Measurements from ENCODE around the gene EEF2. TPM values are rescaled to one million over a fixed set of nuclear protein-coding genes. Genes with fewer than 3 reads are reported as not detected.
A peak's percentile ranks its signal among the peaks of the same experiment; 100 is the strongest.
"Not testable (repeated sequence)": the region's sequence is repeated elsewhere in the genome, so short reads cannot be mapped to it uniquely, and the experiment has no call there.

EEF2 gene
- total RNA-seq, 1 donor from 2014 or later: 3,028 TPM

DNA sequence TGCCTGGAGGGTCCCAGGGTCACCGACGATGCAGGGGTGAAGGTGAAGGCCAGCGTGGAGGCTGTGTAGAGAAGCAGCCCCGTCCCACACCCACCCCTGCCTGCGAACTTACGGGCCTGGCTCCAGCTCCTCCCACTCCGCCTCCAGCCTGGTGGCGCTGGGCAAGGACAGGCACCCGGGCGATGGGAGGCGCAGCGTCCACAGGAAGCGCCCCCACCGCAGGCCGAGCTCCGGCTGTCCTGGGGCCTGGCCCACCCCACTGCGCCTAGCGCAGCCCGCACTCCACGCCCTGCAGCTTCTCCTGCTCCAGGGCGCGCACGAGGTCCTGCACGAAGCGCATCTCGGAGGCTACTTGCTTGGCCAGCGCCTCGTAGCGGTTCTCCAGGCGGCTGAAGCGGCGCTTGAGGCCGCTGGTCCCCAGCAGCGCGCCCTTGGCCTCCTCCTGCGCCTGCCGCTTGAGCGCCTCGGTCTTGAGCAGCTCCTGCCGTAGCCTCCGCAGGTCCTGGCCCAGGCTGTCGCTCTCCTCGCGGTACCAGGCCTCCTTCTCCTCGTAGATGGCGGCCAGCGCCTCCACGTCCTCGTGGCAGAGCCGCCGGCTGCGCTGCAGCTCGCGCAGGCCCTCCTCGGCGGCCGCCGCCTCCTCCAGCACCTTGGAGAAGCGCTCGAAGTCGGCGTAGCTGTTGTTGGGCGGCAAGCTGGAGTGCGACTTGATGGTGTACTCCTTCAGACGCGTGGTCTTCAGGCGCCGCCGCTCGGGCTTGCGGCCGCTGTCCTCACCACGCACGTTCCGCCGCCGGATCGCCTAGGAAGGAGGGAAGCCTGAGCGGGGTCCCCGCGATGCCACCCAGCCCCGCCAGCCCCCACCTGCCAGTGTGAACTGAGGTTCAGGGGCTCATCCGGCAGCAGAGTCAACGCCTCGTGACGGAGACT lies 26.2 kb downstream of the EEF2 start:
- no peak overlapping the region for H3K4me3 Mint-ChIP-seq (ENCODE audit: low read depth)
- peaks cover 7% of the 10 kb centered on the region for H3K36me3 Mint-ChIP-seq (ENCODE audit: insufficient read depth)
- no peak for DNase-seq (ENCODE audit: low spot score, unreplicated experiment)

DNA sequence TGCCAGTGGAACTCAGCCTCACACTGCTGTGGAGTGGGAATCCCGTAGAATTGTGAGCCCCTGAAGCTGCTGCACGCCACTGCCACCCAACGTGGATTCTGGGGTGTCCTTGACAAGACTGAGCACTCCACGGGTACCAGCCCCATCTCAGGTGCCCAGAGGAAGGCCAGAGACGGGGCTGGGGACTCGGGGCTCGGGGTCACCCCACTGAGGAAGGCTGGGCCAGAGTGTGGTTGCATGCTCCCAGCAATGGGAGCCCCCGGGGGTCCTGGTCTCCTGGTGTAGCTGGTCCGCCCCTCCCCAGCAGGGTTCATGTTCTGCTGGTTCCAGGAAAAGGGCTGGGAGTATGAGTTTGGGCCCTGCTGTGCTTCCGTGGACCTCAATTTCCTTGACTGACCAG lies 29.6 kb downstream of the EEF2 start:
- Mint-ChIP-seq H3K9me3 (ENCODE audit: low read depth) (no peaks in the 10 kb centered on the region), H3K27me3 (no peaks in the 10 kb centered on the region), H3K4me1 (ENCODE audit: low read depth) (no peaks in the 10 kb centered on the region), H3K36me3 (ENCODE audit: insufficient read depth) (peaks cover 3% of the 10 kb centered on the region), H3K27ac (no peak overlapping the region), H3K4me3 (ENCODE audit: low read depth) (no peak overlapping the region)
- DNase-seq (ENCODE audit: low spot score, unreplicated experiment): no peak
- TF ChIP-seq, protein P1, sequence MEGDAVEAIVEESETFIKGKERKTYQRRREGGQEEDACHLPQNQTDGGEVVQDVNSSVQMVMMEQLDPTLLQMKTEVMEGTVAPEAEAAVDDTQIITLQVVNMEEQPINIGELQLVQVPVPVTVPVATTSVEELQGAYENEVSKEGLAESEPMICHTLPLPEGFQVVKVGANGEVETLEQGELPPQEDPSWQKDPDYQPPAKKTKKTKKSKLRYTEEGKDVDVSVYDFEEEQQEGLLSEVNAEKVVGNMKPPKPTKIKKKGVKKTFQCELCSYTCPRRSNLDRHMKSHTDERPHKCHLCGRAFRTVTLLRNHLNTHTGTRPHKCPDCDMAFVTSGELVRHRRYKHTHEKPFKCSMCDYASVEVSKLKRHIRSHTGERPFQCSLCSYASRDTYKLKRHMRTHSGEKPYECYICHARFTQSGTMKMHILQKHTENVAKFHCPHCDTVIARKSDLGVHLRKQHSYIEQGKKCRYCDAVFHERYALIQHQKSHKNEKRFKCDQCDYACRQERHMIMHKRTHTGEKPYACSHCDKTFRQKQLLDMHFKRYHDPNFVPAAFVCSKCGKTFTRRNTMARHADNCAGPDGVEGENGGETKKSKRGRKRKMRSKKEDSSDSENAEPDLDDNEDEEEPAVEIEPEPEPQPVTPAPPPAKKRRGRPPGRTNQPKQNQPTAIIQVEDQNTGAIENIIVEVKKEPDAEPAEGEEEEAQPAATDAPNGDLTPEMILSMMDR (IDR thresholded peaks at IDR 0.05; ENCODE audit: unreplicated experiment): no peak

More for the DNA sequence above, 26.2 kb downstream of the EEF2 start:
- TF ChIP-seq, protein P1 (IDR thresholded peaks at IDR 0.05; ENCODE audit: unreplicated experiment): no peak
- no peaks in the 10 kb centered on the region for H3K4me1 Mint-ChIP-seq (ENCODE audit: low read depth)
- H3K9me3 Mint-ChIP-seq (ENCODE audit: low read depth): no peaks in the 10 kb centered on the region
- no peaks in the 10 kb centered on the region for H3K27me3 Mint-ChIP-seq
- H3K27ac Mint-ChIP-seq: no peak overlapping the region

DNA sequence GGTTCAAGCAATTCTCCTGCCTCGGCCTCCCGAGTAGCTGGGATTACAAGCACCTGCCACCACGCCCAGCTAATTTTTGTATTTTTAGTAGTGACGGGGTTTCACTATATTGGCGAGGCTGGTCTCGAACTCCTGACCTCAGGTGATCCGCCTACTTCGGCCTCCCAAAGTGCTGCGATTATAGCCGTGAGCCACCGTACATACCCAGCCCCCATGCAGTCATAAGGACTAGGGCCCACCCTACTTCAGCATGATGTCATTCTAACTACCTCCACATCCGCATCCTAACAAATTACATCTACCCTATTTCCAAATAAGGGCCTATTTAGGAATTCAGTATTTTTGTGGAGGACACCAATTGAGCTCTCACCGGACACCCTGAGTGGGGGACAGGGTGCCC lies 30.0 kb downstream of the EEF2 start:
- not testable (repeated sequence) for H3K27me3 Mint-ChIP-seq; DNase-seq (ENCODE audit: low spot score, unreplicated experiment); H3K4me1 Mint-ChIP-seq (ENCODE audit: low read depth); H3K4me3 Mint-ChIP-seq (ENCODE audit: low read depth); H3K36me3 Mint-ChIP-seq (ENCODE audit: insufficient read depth); H3K9me3 Mint-ChIP-seq (ENCODE audit: low read depth)
- peak overlapping the region; percentile 41 for H3K27ac Mint-ChIP-seq

DNA sequence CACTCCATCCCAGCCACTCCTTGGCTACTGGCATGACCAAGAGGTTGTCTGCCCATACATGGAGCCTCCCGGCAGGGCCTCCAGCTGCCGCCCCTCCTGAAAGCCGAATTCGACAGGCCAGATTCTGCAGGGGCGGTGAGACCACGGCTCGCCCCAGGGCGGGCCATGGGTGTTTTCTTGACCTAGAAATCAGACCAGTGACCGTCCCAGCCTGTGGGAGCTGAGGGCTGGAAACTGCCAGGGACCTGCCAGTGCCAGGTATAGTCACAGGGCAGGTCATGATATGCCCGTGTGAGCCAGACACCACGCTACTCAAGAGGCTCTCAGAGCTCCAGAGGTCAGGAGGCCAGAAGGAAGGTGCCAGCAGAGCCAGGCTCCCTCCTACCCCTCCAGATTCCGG lies 31.2 kb downstream of the EEF2 start:
- Mint-ChIP-seq H3K27me3 (no peaks in the 10 kb centered on the region), H3K4me3 (ENCODE audit: low read depth) (no peak overlapping the region), H3K4me1 (ENCODE audit: low read depth) (no peaks in the 10 kb centered on the region), H3K27ac (no peak overlapping the region), H3K9me3 (ENCODE audit: low read depth) (no peaks in the 10 kb centered on the region), H3K36me3 (ENCODE audit: insufficient read depth) (peaks cover 3% of the 10 kb centered on the region)
- DNase-seq (ENCODE audit: low spot score, unreplicated experiment): no peak
- TF ChIP-seq, protein P1 (IDR thresholded peaks at IDR 0.05; ENCODE audit: unreplicated experiment): no peak

DNA sequence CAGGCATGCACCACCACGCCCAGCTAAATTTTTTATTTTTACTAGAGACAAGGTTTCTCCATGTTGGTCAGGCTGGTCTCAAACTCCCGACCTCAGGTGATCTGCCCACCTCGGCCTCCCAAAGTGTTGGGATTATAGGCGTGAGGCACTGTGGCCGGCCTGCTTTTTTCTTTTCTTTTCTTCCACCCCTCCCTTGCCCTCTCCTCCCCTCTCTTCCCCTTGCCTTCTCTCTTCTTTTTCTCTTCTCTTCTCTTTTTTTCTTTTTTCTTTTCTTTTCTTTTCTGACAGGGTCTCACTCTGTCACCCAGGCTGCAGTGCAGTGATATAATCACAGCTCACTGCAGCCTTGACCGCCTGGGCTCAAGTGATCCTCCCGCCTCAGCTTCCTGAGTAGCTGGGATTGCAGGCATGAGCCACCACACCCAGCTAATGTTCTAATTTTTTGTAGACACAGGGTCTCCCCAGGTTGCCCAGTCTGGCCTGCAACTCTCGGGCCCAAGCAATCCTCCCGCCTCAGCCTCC lies 32.4 kb downstream of the EEF2 start:
- peak overlapping the region; percentile 38 for H3K27ac Mint-ChIP-seq

DNA sequence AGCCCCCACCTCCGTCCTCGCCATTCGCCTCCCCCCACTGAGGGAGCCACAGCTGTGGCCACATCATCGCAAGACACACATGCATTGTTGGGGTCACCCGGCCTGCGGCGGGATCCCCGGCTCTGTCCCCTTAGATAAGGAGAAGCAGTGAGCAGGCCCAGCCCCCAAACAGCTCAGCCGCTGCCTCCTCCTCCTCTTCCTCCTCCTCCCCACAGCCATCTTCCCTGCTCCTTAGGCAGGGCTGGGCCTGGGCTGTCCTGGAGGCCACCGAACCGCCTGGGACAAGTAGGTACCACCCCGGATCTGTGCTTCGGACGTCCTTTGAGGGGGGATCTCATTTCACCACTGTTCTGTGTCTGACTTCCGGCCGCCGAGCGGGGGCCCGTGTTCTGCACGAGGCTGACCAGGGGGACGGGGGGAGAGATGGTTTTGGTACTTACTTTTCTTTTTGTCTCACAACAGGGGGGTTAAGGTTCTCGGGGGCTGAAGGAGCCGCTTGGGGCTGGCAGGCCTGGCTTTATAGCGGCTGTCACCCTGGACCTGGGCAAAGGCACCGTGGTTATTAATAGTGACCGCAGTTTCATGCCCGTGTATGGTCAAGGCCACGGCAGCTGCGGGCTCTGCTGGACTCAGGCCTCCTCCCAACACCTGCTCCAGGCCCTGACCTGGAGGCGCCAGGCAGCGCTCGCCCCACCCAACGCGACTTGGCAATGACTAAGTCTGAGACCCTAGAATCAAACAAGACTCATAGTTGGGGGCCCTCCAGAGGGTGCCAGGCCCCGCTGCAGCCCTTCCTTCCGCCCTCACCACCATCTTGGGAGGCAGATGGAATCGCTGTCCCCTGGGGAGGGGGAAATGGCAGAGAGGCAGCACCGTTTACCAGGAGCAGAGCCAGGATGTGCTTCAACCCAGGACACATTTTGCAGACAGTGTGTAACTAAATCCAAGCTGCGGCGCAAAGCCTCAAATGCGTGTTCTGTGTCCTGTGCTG lies 34.1 kb downstream of the EEF2 start:
- TF ChIP-seq, protein P1 (IDR thresholded peaks at IDR 0.05; ENCODE audit: unreplicated experiment): no peak
- Mint-ChIP-seq H3K27ac (no peak overlapping the region), H3K4me3 (ENCODE audit: low read depth) (no peak overlapping the region), H3K4me1 (ENCODE audit: low read depth) (no peaks in the 10 kb centered on the region), H3K9me3 (ENCODE audit: low read depth) (no peaks in the 10 kb centered on the region), H3K27me3 (no peaks in the 10 kb centered on the region), H3K36me3 (ENCODE audit: insufficient read depth) (peaks cover 1% of the 10 kb centered on the region)
- DNase-seq (ENCODE audit: low spot score, unreplicated experiment): no peak

More for the DNA sequence above, 32.4 kb downstream of the EEF2 start:
- not testable (repeated sequence) for H3K4me1 Mint-ChIP-seq (ENCODE audit: low read depth); H3K36me3 Mint-ChIP-seq (ENCODE audit: insufficient read depth); DNase-seq (ENCODE audit: low spot score, unreplicated experiment); H3K9me3 Mint-ChIP-seq (ENCODE audit: low read depth); H3K4me3 Mint-ChIP-seq (ENCODE audit: low read depth); H3K27me3 Mint-ChIP-seq
